NCI-H2029 treated with DMSO at 0.1 percent for 48 hours (cell line): ENCODE measurements around the gene TPCN1.

Experiments
- DNase-seq: peaks from one replicate; lab custom pipeline; 2025; lab: John Stamatoyannopoulos, UW

Gene TPCN1

DNA sequence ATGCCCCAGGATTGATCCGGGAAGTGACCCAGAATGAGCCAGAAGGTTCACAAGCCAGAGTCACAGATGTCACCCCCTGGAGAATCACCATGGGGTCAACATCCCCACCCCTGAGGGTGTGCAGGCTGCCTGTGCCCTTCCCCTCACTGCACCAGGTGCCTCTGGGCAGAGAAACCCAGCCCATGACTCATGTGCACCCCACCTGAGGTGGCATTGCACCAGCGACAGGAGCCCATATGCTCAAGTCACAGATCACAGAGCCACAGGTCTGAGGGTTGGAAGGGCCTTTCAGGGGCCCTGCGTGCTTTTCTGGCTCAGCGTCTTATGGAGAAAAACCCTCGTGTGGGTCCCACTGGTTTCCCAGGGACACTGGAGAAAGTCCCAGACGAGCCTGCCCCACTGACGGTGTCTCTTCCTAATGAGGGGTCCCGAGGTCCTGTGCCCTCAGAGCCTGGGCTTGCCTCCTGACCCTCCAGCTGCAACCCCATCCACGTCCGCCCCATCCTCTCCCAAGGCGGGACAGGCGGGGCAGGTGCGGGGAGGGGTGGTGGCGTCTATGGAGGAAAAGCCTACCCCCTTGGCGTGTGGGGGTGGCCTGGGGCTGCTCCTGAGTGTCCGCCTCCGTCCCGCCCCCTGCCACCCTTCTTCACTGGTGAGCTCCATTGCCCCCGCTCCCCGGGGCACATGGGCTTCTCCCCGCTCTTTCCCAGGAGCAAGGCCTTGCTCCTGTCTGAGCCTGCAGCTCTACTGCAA, 66.1 kb downstream of the TPCN1 start:
- no peak for DNase-seq

DNA sequence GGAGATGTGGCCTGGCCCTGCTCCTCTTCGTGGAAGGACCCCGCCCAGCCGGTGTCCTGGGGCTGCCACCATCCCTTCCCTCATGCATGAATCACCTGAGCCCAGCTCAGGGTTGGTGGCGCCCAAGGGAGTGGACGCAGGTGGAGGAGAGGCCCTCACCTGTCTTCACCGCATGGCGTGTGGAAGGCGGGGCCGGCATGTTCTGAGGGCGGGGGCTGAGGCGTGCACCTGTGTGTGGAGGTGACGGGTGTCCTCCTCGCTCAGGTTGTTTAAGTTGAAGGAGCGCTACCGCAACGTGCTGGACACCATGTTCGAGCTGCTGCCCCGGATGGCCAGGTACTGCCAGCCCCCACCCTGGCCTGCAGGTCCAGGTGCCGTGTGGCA, 66.6 kb downstream of the TPCN1 start:
- DNase-seq, result no peak

DNA sequence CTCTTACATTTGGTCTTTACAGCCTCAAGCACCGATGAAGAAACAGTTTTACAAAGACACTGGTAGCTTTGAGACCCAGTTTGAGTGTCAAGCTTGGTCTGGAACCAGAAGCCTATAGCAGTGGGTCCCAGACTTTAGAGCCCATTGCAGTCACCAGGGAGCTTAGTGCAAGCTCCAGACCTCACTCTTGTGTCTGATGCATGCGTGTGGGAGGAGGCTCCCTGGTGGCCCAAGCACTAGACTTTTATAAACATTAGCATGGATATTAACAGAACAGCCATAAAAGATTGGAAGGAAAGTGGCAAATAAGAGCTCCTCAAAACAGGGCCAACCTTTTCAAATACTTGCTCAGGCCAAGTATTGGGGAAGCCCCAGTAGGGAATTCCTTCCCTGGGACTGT, 68.1 kb downstream of the TPCN1 start:
- DNase-seq, result no peak

DNA sequence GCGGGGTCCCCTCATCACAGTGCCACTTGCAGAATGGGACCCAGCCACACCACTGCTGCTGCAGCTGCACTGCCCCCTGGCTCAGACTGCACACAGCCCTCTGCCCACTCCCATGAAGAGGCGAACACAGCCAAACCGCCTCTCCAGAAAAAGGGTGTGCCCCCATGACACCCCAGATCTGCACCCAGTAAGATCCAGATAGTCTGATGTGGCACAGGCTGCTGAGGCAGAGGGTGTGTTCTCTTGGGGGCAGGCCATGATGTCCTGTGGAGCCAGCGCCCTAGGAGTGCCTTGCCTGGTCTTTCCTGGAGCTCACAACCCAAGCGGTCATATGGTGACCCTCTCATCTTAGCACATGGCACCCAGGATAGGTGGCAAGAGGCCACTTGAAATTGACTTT, 69.2 kb downstream of the TPCN1 start:
- DNase-seq, result no peak

DNA sequence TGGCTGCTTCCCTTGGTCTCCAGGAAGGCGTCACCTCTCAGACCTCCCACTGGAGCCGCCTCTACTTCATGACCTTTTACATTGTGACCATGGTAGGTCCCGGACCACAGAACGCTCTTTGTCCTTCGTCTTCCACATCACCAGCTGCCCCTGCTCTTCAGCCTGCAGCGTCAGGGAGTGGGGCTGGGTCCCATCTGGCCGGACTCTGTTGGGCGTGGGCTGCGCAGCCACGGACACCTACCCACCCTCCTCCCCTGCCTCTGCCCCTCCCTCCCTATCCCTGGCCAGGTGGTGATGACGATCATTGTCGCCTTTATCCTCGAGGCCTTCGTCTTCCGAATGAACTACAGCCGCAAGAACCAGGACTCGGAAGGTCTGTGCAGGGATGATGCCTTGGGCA, 70.3 kb downstream of the TPCN1 start:
- no peak for DNase-seq

DNA sequence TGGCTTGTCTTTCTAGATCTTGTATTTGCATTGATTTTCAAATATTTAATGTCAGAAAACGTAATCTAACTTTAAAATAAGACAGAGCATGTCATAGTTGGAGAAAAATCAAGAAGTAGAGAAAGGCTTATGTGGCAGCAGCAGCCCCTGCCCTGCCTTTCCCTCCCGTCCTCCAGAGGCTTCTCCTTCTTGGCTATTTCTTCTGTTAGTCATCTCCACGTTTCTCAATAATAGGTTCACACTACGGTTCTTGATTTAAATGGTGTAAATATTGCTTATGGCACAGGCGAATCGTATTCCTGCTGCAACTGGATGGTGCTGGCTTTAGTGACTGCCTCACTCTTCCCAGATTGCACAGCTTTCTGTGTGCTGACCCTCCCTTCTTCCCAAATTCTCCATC, 70.8 kb downstream of the TPCN1 start:
- no peak for DNase-seq

DNA sequence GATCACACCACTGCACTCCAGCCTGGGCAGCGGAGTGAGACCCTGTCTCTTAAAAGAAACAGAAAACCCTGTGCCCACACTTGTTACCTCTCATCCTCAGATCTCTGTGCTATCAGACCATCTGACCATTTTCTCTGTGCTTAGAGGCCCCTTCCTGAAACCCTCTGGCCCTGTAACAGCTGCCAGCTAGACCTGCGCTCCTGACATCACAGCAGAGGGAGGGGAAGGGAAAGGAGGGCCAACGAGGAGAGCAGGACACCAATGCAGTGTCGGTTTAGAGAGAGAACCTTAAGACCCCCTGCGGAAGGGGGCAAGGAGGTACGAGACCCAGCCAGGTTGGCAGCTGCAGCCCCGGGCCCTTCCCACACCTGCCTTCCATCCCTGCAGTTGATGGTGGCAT, 71.3 kb downstream of the TPCN1 start:
- no peak for DNase-seq

DNA sequence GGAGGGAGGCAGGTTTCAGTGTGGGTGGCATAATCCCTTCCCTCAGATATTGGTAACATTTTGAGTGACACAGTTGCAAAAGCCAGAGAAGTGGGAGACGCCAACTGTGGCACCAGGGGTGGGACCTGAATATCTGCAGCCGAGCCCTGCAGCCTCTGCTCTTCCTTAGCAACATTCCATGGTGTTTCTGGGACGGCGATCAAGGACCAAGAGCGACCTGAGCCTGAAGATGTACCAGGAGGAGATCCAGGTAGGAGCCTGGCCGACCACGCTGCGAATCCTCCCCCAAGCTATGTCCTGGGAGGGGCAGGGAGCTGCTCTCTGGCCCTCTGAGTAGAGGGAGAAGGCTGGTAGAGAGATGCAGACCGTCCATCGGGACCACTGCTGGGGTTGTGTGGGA, 71.8 kb downstream of the TPCN1 start:
- DNase-seq, result no peak

DNA sequence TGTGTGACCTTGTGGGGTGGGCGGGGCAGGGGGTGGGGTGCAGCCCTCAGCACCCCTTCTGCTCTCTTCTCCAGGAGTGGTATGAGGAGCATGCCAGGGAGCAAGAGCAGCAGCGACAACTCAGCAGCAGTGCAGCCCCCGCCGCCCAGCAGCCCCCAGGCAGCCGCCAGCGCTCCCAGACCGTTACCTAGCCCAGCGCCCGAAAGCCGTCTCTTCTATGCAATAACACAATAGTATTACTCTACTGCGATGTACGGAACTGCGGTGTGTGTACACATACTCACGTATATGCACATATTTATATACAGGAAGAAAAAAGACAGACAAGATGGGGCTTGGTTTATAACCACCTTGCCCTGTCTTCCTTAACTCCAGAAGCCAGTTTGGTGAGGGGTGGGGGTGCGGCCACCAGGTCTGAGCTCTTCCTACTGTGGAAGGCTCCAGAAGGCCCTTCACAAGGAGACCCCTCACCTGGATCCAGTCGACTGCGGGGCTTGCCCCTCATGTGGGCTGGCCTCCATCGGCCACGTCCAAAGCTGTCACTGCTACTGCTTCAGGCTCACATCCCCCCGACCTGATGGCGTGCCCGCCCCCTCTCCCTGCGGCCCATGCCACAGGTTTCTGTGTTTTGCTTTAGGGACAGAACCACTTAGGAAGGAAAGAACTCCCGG, 74.8 kb downstream of the TPCN1 start:
- DNase-seq, result no peak

DNA sequence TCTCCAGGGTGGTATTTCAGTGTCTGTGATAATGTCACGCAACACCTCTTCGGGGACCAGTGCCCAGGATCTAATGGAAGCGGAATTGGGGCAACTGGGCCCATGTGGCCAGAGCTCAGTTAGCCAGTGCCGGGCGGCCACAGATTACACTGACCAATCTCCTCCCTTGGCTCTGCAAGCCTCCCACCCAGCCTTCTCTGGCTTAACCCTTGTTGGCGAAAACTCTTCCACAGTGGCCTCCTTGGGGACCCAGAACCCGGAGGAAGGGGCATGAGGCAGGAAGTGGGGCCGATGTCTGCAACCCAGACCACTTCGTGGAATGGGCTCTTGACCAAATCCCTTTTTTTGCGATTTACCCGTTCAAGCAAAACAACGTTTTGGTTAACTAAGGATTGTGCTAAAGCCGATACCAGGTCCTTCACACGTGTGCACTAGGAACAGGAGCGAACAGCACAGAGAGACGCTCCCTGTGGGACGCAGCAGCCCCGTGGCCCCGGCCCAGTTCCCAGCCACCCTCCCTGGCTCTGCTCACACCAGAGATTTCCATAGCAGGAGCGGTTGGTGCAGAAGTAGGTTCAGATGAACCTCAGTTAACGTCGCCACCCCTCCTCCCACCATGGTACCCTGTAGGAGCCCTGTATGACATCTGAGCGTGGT, 75.4 kb downstream of the TPCN1 start:
- DNase-seq, result no peak

DNA sequence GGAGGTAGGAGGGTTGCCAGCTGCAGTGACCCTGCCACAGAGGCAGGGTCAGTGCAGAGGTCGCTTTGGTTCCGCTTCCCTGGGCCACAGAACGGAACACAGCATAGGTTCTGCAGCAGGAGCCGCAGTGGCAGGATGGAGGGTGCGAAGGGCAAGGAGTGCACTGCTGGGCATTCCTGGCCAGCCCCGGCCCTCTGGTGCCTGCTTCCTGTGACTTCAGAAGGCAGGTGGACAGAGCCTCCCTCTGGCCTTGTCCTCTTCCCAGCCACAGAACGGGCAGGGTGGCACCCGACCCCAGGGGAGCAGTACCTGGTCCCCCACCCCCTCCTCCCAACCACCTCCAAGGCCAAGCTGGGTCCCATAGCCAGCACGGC, 75.9 kb downstream of the TPCN1 start:
- no peak for DNase-seq

DNA sequence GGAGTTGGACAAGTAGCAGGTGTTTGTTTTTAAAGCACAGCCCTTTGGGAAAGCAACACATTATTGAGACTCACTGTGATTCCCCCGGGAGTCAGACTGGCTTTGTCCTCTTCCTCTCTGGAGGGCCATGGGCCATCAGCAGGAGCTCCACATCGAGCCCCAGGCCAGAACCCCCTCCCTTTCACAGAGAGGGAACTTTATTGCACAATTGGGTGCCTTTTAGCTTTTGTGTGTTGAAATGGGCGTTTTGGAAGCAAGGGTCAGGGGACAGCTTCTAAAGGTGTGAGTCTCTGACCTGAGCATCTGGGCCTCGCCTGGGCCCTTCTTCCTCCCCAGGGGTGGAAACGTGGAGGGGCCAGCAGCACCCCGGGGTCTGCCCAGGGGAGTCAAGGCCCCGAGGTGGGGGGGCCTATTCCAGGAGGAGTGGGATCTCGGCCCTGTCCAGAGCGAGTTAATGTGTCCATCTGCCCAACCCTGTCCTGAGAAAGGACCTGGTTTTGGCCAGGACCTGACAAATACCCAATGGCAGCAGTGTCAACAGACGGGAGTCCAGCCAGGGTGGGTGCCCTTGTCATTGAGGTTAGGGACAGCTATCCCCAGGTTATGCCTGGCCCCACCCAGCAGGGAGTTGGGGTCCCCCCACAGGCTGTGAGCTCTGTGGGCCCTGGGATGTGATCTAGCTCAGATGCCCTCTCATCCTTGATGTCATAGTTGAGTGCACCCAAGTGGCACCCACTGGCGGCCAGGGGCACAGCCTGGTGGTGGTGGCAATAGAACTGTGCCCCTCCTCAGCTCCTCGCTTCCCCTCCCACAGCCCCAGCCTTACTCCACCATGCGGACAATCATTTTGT, 76.6 kb downstream of the TPCN1 start:
- DNase-seq, result no peak

DNA sequence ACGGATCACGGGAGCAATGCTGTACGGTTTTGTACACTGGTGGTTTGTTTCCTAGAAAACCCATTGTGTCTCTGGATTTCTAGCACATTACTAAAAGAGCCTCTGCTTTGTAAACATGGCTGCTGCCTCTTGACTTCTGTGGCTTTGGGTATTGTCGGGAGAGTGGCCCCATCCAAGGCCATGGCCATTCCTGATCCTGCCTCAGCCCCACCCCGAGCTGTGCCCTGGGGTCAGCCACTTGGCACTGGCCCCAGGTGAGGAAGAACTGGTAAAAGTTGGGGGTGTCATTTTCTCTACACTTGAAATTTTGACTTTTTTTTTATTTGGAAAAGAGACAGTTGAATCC, 77.2 kb downstream of the TPCN1 start:
- no peak for DNase-seq

DNA sequence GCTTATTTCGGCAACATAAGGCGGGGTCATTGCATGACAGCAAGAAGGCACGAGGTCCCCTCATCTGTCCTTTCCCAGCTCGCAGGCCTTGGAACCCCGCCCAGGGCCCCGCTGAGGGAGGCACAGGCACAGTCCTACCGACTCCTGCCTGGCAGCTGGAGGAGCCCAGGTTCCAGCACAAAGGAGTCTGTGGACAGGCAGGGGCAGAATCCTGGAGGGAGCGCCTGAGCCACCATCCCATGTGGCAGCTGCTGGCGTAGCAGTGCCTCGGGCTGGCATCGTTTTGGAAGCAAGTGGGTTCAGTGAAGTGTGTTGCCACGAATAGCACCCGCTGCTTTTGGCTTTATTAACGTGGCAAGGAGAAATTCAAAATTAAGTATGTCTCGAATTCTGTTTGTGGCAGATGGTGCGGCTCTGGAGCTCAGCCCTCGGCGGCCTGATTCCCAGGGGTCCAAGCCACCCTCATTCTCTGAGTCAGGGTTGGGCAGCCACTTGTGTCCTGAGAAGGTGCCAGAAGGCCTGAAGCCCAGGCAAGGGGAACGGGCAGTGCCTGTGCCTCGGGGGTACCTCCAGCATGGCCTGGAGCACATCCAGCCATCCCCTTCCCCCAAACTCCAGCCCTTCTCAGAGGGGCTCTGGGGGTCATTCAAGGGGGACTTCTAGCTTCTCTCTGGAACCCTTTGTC, 77.7 kb downstream of the TPCN1 start:
- no peak for DNase-seq

DNA sequence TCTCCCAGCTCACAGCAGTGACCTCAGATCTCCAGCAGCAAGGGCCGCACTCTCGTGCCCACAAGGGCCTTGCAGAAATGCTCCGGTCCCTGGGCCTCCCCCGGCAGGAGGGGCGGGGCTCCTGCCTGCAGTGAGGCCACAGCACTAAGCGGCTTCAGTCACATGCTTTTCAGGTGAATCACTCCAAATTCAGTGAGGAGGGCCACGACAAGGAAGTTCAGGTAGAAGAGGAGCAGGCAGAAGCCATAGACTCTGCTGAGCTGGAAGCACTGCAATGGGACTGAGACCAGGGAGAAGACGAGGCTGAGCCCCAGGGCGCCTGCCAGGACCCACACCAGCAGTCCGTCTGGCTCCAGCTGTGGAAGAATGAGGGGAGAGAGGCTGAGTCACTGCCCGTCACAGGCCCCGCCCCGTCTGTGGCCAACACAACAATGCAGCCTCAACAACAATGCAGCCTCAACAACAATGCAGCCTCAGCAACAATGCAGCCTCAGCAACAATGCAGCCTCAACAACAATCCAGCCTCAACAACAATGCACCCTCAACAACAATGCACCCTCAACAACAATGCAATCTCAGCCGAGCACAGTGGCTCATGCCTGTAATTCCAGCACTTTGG, 78.5 kb downstream of the TPCN1 start:
- DNase-seq, result no peak

DNA sequence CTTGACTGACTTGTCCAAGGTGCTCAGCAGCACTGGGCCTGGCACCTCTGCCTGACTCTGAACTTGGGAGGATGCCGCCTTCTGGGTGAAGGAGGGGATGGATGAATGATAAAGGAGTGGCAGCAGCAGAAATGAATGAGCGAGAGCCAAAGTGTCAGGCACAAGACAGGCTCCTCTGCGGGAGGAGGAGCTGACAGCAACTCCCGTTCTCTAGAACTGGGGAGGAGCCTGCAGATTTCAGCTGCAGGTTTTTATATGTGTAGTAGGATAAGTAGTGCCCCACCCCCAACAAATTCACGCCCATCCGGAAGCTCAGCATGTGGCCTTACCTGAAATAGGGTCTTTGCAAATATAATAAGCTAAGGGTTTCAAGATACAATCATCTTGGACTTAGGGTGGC, 80.5 kb downstream of the TPCN1 start:
- DNase-seq, result no peak

DNA sequence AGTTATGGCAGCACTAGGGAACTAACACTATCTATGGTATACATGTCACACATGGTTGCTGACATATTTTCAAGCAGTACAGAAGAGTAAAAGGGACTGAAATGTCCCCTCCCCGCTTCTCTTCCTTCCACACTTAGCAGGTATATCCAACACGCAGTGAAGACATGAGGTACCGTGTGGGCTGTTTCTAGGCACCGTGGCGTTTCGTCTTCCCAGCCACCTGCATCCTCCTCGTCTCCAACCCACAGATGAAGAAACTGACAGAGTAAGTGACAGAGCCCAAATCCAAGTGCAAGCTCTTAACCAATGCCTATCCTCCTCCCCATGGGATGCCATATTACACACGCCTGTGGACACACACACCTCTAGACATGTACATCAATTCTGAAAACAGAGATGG, 81.2 kb downstream of the TPCN1 start:
- DNase-seq, result no peak

DNA sequence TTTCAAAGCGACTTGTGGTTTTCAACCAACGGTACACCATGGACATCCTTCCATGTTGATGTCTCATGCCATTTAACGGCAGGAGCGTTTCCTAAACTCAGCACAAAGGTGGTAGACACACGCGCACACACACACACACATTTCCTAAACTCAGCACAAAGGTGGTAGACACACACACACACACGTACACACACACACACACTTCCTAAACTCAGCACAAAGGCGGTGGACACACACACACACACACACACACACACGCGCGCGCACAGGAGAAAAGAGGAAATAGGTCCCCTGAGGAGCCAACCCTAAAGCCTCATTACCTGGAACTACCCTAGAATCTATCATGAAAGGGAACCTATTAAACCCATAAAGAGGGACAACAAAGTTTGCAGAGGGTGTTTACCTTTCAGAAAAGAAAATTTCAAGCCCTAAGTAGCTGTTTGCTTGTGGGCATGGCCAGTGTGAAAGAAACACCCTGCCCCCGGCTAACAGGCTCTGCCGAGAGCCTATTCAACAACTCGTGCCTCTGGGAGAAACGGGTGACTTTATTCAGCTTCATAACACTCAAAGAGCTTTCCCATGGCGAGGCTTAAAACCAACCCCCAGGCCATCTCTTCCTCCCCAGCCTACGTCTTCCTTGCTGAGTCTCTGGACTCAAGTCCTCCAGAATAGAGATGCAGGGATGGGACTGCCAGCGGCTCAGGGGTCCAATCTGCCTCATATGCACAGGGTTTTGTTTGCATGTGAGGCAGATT, 81.8 kb downstream of the TPCN1 start:
- no peak for DNase-seq

DNA sequence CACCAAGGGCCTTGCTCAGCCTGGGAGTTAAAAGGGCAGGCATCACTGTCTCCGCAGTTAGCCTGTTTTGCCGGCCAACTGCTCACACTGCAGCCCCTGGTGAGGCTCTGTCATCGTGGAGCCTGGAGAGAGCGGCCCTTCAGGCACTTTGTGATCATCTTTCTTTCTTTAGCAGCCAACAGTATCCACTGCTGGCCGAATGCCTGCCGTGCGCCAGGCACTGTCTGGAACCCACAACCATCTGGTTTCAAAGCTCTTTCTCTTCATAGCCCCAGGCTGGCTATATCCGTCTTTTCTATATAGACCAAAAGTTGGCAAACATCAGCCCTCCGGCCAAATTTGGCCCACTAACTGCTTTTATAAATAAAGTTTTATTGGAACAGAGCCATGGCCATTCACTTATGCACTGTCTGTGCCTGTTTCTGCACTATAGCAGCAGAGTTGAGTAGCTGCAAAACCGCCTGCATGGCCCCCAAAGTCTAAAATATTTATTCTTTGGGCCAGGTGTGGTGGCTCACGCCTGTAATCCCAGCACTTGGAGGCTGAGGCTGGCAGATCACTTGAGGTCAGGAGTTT, 84.1 kb downstream of the TPCN1 start:
- DNase-seq, result no peak

DNA sequence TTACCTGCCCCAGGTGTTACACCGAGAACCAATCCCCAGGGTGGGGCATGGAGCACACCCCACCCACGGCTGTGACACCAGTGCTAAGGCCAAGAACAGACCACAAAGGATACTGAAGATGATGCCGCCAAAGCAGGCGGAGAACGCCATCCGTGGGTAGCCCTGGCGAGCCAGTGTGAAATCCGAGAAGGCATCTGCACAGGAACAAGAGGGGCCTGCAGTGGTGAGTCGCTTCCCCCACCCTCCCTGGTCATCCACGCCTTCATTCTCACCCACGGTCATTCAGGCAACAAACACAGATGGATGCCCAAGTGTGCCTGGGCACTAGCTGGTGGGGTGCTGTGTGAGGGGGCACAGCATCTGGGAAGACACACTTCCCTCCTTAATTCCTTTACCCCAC, 85.1 kb downstream of the TPCN1 start:
- no peak for DNase-seq

DNA sequence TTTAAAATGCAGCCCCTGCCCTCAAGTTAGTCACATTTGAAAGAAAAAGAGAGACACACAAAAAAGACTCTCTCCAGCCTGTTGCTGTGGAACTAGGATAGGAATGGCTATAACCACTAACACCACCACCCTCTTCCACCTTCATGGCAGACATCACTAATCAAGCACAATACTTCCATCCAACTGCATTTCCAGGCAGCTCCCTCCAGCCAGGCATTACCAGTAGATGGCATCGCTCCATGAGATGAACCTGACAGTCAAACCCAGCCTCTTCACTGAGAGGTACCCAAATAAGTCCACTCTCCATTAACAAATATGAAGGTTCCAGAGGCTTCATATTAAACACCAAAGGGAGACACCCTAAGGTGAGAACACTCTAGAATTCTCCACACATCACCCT, 89.2 kb downstream of the TPCN1 start:
- no peak for DNase-seq
